H1 (cell line): ENCODE measurements around the gene CD81. TPM values are rescaled to one million over a fixed set of nuclear protein-coding genes. Genes with fewer than 3 reads are reported as not detected.
A peak's percentile ranks its signal among the peaks of the same experiment; 100 is the strongest.

Experiments used
- CTCF ChIA-PET: fragments of 300-600 bp; sonication (Branson Sonifier 250); formaldehyde crosslinking; loops from one replicate; lab custom pipeline; 2021; ENCODE audit not compliant: partially characterized antibody; lab: Charles Lee
- POLR2A ChIA-PET: fragments of 300-600 bp; sonication (Branson Sonifier 250); formaldehyde crosslinking; loops from one replicate; lab custom pipeline; 2021; ENCODE audit warnings: inconsistent platforms; ENCODE audit not compliant: partially characterized antibody; lab: Charles Lee
- DNase-seq, 2 experiments: peaks; one replicate each; pipeline versions ENCODE4 v3.0.0 to v3.0.0-alpha.2; 2010 to 2022; ENCODE audit warnings: low spot score in 2 of 2, low read depth in 1 of 2, mixed read lengths in 1 of 2
- FAIRE-seq: peaks from 2 replicates; lab custom pipeline; 2011; peaks lifted over from hg19 to GRCh38; lab: Jason Lieb, UNC
- H2AFZ ChIP-seq: 2 replicates; pipeline ENCODE4 v1.8.1; 2012; ENCODE audit warnings: low read length, inconsistent platforms
- H2AK5ac ChIP-seq: 2 replicates; pipeline ENCODE4 v1.6.1; 2013; ENCODE audit warnings: low read depth, low read length
- H2BK120ac ChIP-seq: replicated peaks from 2 replicates; pipeline ENCODE3; 2013; ENCODE audit warnings: low read depth, low read length, inconsistent platforms
- H2BK12ac ChIP-seq: 2 replicates; pipeline ENCODE4 v1.6.1; 2013; ENCODE audit warnings: low read depth, low read length
- H2BK15ac ChIP-seq: 2 replicates; pipeline ENCODE4 v1.6.1; 2013; ENCODE audit warnings: low read length
- H2BK20ac ChIP-seq: 2 replicates; pipeline ENCODE4 v1.6.1; 2013; ENCODE audit warnings: low read length
- H2BK5ac ChIP-seq: 2 replicates; pipeline ENCODE4 v1.6.1; 2013; ENCODE audit warnings: low read depth, low read length
- H3K14ac ChIP-seq: 2 replicates; pipeline ENCODE4 v1.6.1; 2013; ENCODE audit warnings: inconsistent platforms; ENCODE audit not compliant: insufficient read length
- H3K18ac ChIP-seq: 2 replicates; pipeline ENCODE4 v1.6.1; 2013; ENCODE audit warnings: low read length; ENCODE audit errors: extremely low read depth
- H3K23ac ChIP-seq: 2 replicates; pipeline ENCODE4 v1.6.1; 2013; ENCODE audit warnings: inconsistent platforms; ENCODE audit not compliant: insufficient read length
- H3K23me2 ChIP-seq: 2 replicates; pipeline ENCODE4 v1.6.1; 2013; ENCODE audit warnings: low read depth, low read length
- H3K27ac ChIP-seq: 2 replicates; pipeline ENCODE4 v1.6.1; 2011; ENCODE audit warnings: low read depth, low read length, inconsistent platforms
- H3K27me3 ChIP-seq, 4 experiments: replicated peaks in 1 of 4; 1 replicate in 1 of 4; 2 replicates in 3 of 4; pipeline versions ENCODE4 v1.6.1 to v1.8.1; 2011 to 2013; ENCODE audit warnings: low read length in 3 of 4, mild to moderate bottlenecking in 3 of 4, inconsistent platforms in 2 of 4, mixed read lengths in 2 of 4, moderate library complexity in 1 of 4; ENCODE audit not compliant: control insufficient read depth in 3 of 4, insufficient read depth in 3 of 4; ENCODE audit errors: extremely low read depth in 1 of 4
- H3K36me3 ChIP-seq, 4 experiments: 2 replicates each; pipeline versions ENCODE4 v1.6.1 to v1.8.1; 2011 to 2013; ENCODE audit warnings: mild to moderate bottlenecking in 4 of 4, low read length in 3 of 4, moderate library complexity in 2 of 4, control low read depth in 1 of 4, inconsistent platforms in 1 of 4; ENCODE audit not compliant: insufficient read depth in 4 of 4, control insufficient read depth in 2 of 4
- H3K4ac ChIP-seq: replicated peaks from 2 replicates; pipeline ENCODE3; 2013; ENCODE audit warnings: low read length, low read depth, mixed read lengths, inconsistent platforms; ENCODE audit not compliant: insufficient read length
- H3K4me1 ChIP-seq, 4 experiments: replicated peaks in 1 of 4; 1 replicate in 1 of 4; 2 replicates in 3 of 4; pipeline versions ENCODE4 v1.6.1 to v1.8.1; 2011 to 2013; ENCODE audit warnings: low read length in 3 of 4, inconsistent platforms in 2 of 4, mixed read lengths in 1 of 4; ENCODE audit not compliant: insufficient read depth in 4 of 4, control insufficient read depth in 3 of 4
- H3K4me2 ChIP-seq, 2 experiments: 2 replicates each; pipeline versions ENCODE4 v1.6.1 to v1.8.1; 2011 to 2013; ENCODE audit warnings: low read depth in 2 of 2, low read length in 2 of 2, control low read depth in 1 of 2, inconsistent platforms in 1 of 2, mild to moderate bottlenecking in 1 of 2; ENCODE audit not compliant: insufficient read depth in 1 of 2
- H3K4me3 ChIP-seq, 4 experiments: fragments of 200-600, 300-600 bp in 1 of 4; sonication (generic), shearing (Covaris generic), sonication (Bioruptor Twin) in 1 of 4; 2 replicates each; pipeline versions ENCODE4 v1.5.1 to v1.8.1; 2011 to 2016; ENCODE audit warnings: low read length in 4 of 4, low read depth in 3 of 4, control low read depth in 2 of 4, inconsistent platforms in 2 of 4, mild to moderate bottlenecking in 2 of 4, mixed read lengths in 1 of 4, moderate library complexity in 1 of 4; ENCODE audit not compliant: insufficient read depth in 2 of 4; ENCODE audit errors: extremely low read depth in 1 of 4
- H3K56ac ChIP-seq: replicated peaks from 2 replicates; pipeline ENCODE3; 2013; ENCODE audit warnings: low read depth, mild to moderate bottlenecking, mixed read lengths, low read length, inconsistent platforms; ENCODE audit not compliant: insufficient read length
- H3K79me1 ChIP-seq: 2 replicates; pipeline ENCODE4 v1.6.1; 2013; ENCODE audit warnings: low read depth, low read length, control low read depth
- H3K79me2 ChIP-seq, 2 experiments: 2 replicates each; pipeline versions ENCODE4 v1.6.1 to v1.8.1; 2012 to 2013; ENCODE audit warnings: low read length in 2 of 2, mild to moderate bottlenecking in 2 of 2, inconsistent platforms in 1 of 2; ENCODE audit not compliant: insufficient read depth in 2 of 2, control insufficient read depth in 1 of 2
- H3K9ac ChIP-seq, 4 experiments: replicated peaks in 1 of 4; 1 replicate in 1 of 4; 2 replicates in 3 of 4; pipeline versions ENCODE4 v1.6.1 to v1.8.1; 2011 to 2013; ENCODE audit warnings: low read depth in 3 of 4, low read length in 3 of 4, control low read depth in 2 of 4, mild to moderate bottlenecking in 2 of 4, moderate library complexity in 2 of 4, inconsistent platforms in 1 of 4; ENCODE audit errors: extremely low read depth in 1 of 4
- H3K9me3 ChIP-seq, 2 experiments: 2 replicates each; pipeline versions ENCODE4 v1.6.1 to v1.8.1; 2012 to 2013; ENCODE audit warnings: mild to moderate bottlenecking in 2 of 2, moderate library complexity in 2 of 2, control low read depth in 1 of 2, inconsistent platforms in 1 of 2, low read depth in 1 of 2, low read length in 1 of 2, mixed read lengths in 1 of 2; ENCODE audit not compliant: insufficient read depth in 2 of 2
- H4K20me1 ChIP-seq, 2 experiments: replicated peaks in 1 of 2; 2 replicates each; pipeline versions ENCODE3 to v1.8.1; 2011 to 2013; ENCODE audit warnings: inconsistent platforms in 2 of 2, low read length in 2 of 2, mild to moderate bottlenecking in 1 of 2; ENCODE audit not compliant: insufficient read depth in 2 of 2, control insufficient read depth in 1 of 2
- H4K5ac ChIP-seq: 2 replicates; pipeline ENCODE4 v1.6.1; 2013; ENCODE audit warnings: low read length, low read depth, mixed read lengths, inconsistent platforms; ENCODE audit not compliant: insufficient read length
- H4K8ac ChIP-seq: 2 replicates; pipeline ENCODE4 v1.8.0; 2013; ENCODE audit warnings: mild to moderate bottlenecking, moderate library complexity, low read length, inconsistent platforms; ENCODE audit not compliant: insufficient read depth; ENCODE audit errors: extremely low read depth
- H4K91ac ChIP-seq: replicated peaks from 2 replicates; pipeline ENCODE3; 2013; ENCODE audit warnings: low read length, mixed read lengths, inconsistent platforms; ENCODE audit not compliant: insufficient read length
- ATF3 ChIP-seq: IDR thresholded peaks from 2 replicates; pipeline ENCODE4 v1.6.1; 2011; ENCODE audit warnings: low read depth, mild to moderate bottlenecking, low read length; ENCODE audit not compliant: insufficient read depth
- BCL11A ChIP-seq, 2 experiments: IDR thresholded peaks; one replicate each; pipeline ENCODE4 v1.6.1; 2011; ENCODE audit warnings: low read depth in 2 of 2, low read length in 2 of 2, mild to moderate bottlenecking in 2 of 2
- CHD1 ChIP-seq: IDR thresholded peaks from 2 replicates; pipeline ENCODE4 v1.6.1; 2012; ENCODE audit warnings: low read depth, low read length, improper control_type of control experiment
- EP300 ChIP-seq, 2 experiments: IDR thresholded peaks; 1 replicate in 1 of 2; 2 replicates in 1 of 2; pipeline ENCODE4 v1.6.1; 2011 to 2012; ENCODE audit warnings: low read depth in 2 of 2, low read length in 2 of 2, mild to moderate bottlenecking in 2 of 2, borderline replicate concordance in 1 of 2, inconsistent platforms in 1 of 2, moderate library complexity in 1 of 2
- EZH2 ChIP-seq: fragments of 200-600 bp; sonication (generic); IDR thresholded peaks from 2 replicates; pipeline ENCODE4 v1.7.1; 2012; ENCODE audit warnings: low read depth, mild to moderate bottlenecking, moderate library complexity, low read length, inconsistent platforms; ENCODE audit not compliant: severe bottlenecking
- JUND ChIP-seq: IDR thresholded peaks from 2 replicates; pipeline ENCODE4 v1.6.1; 2011; ENCODE audit warnings: mild to moderate bottlenecking, improper control_type of control experiment, low read length
- NANOG ChIP-seq: IDR thresholded peaks from 2 replicates; pipeline ENCODE4 v1.6.1; 2011; ENCODE audit warnings: low read length, low read depth, mild to moderate bottlenecking, inconsistent platforms; ENCODE audit not compliant: insufficient read depth, poor library complexity, severe bottlenecking
- WGBS, 2 experiments: shearing (Covaris generic) in 1 of 2; methylation state at CpG; one replicate each; pipeline versions ENCODE4 v1.1.6 to v1.1.7; 2013 to 2015; ENCODE audit warnings: low lambda C conversion rate in 2 of 2, mixed read lengths in 2 of 2, inconsistent platforms in 1 of 2, low coverage in 1 of 2, missing lambda C conversion rate in 1 of 2; ENCODE audit not compliant: insufficient replicate concordance in 2 of 2, insufficient coverage in 1 of 2, insufficient read length in 1 of 2; ENCODE audit errors: extremely low coverage in 1 of 2, missing lambda C conversion rate in 1 of 2; 5-methylcytosine and 5-hydroxymethylcytosine counted together
- polyA plus RNA-seq, 7 experiments: library from polyadenylated mRNA; depleted of rRNA in 3 of 7; stranded (reverse) in 5 of 7; unstranded in 2 of 7; fragments of >200 nt in 5 of 7; fragments of 200-250 nt in 2 of 7; gene quantifications; 1 replicate in 5 of 7; 2 replicates in 1 of 7; 4 replicates in 1 of 7; pipeline versions ENCODE4 v1.2.1 to v1.2.3, GENCODE V29; 2011 to 2013; ENCODE audit warnings: missing spikeins in 2 of 7, mixed read lengths in 2 of 7
- total RNA-seq: library from RNA; stranded (reverse); fragmentation: NEBNext Ultra II Directional; extraction: Animal tissue kit (Norgen Biotek cat#: 25700); gene quantifications from 2 replicates; pipeline ENCODE4 v1.2.1, GENCODE V29; 2021

The CD81 gene
- total and polyA plus RNA-seq, 2 of the 8 experiments (the other 6 are each of a cell fraction or from before 2014, with no cell fraction given), result 238 to 309 TPM

- no peak overlapping the region for H3K56ac ChIP-seq
- H3K79me2 ChIP-seq, result no peaks in the 10 kb centered on the region
- H3K27ac ChIP-seq, result no peak overlapping the region
- H3K4ac ChIP-seq, result no peak overlapping the region
- no peak overlapping the region for H4K91ac ChIP-seq
- H2BK20ac ChIP-seq, result no peak overlapping the region
- no peak overlapping the region for H4K5ac ChIP-seq
- no peak for DNase-seq
- peaks cover 0 to 3% (median 3%) of the 10 kb centered on the region in 4 experiments; a peak in 2 of 7 replicates for H3K4me1 ChIP-seq
- H2BK12ac ChIP-seq, result no peak overlapping the region
- no peak overlapping the region for H3K14ac ChIP-seq
- H3K9me3 ChIP-seq, result no peaks in the 10 kb centered on the region
- no peak for TF ChIP-seq CHD1
- no peak for TF ChIP-seq NANOG
- no peak for TF ChIP-seq ATF3
- no peak for TF ChIP-seq EZH2
- no peak for TF ChIP-seq JUND
- no peak for TF ChIP-seq EP300 (IDR thresholded peaks at IDR 0.05; ENCODE audit: borderline replicate concordance in 1 of 2, low read depth in 2 of 2, low read length in 2 of 2)
- no peak for TF ChIP-seq BCL11A (IDR thresholded peaks at IDR 0.05; ENCODE audit: low read depth in 2 of 2, low read length in 2 of 2)
- ChIA-PET CTCF (interaction anchor here (1.0 to 3.9 kb wide), 6 partner anchors 18 to 289 kb away, joined by 3 to 33 read pairs (median 5); no protein-coding TSS in a partner anchor), POLR2A (no interaction called here)
- peak overlapping the region; percentile 51; the same call in 1 of the 2 replicates for H4K8ac ChIP-seq
- WGBS, 2 experiments, result 92% methylated on average over 4 of the region's 4 CpGs; no CpG with 5 or more reads in 1 of the 2 experiments
- no peak for FAIRE-seq
- no peak overlapping the region for H3K4me2 ChIP-seq
- no peak overlapping the region for H2BK5ac ChIP-seq
- no peak overlapping the region for H3K4me3 ChIP-seq
- H2AFZ ChIP-seq, result no peak overlapping the region
- no peak overlapping the region for H3K23ac ChIP-seq
- peaks cover 7% of the 10 kb centered on the region; the same call in 1 of the 2 replicates for H3K23me2 ChIP-seq
- H3K9ac ChIP-seq, result no peak overlapping the region
- no peaks in the 10 kb centered on the region for H3K79me1 ChIP-seq
- H2BK15ac ChIP-seq, result no peak overlapping the region
- no peaks in the 10 kb centered on the region for H3K36me3 ChIP-seq
- no peak overlapping the region for H3K18ac ChIP-seq
- H3K27me3 ChIP-seq, result peaks cover 17 to 41% (median 31%) of the 10 kb centered on the region in 4 experiments
- no peak overlapping the region for H2BK120ac ChIP-seq
- peaks cover under 1% of the 10 kb centered on the region in 2 experiments for H4K20me1 ChIP-seq
- H2AK5ac ChIP-seq, result 0 out of 2 replicates have a peak overlapping the region, but pooled peaks have one; percentile 24
Observed at GRCh38 chr11:2441171-2441570, 64.1 kb downstream of the CD81 start.
